ENCODE data around the gene SPDYE2. TPM values are rescaled to one million over a fixed set of nuclear protein-coding genes. Genes with fewer than 3 reads are reported as not detected.
A peak's percentile ranks its signal among the peaks of the same experiment; 100 is the strongest.
"Not testable (repeated sequence)": the region's sequence is repeated elsewhere in the genome, so short reads cannot be mapped to it uniquely, and the experiment has no call there.

Gene SPDYE2
- total and polyA plus RNA-seq, 2 donors (not counting 1 experiment from before 2014, with no cell fraction given), result 0.07 to 0.47 TPM

GRCh38 chr7:102609734-102610133 lies 58.7 kb downstream of the SPDYE2 start:
- H3K27me3 ChIP-seq (replicated peaks in 1 of 4; ENCODE audit: control extremely low read depth in 1 of 4, control insufficient read depth in 3 of 4, insufficient read depth in 4 of 4, low read length in 3 of 4); H3K36me3 ChIP-seq (replicated peaks in 1 of 2; ENCODE audit: control extremely low read depth in 1 of 2, control insufficient read depth in 1 of 2, extremely low read depth in 1 of 2, insufficient read depth in 2 of 2, low read length in 1 of 2); H2AFZ ChIP-seq (ENCODE audit: insufficient read depth, low read depth, low read length, poor library complexity, severe bottlenecking); H3K27ac Mint-ChIP-seq; H3K9me3 Mint-ChIP-seq (ENCODE audit: insufficient read depth); H3K9me3 ChIP-seq (ENCODE audit: control extremely low read depth in 1 of 3, control insufficient read depth in 2 of 3, insufficient read depth in 1 of 3, low read length in 2 of 3); H3K4me1 Mint-ChIP-seq; H3K4me2 ChIP-seq (replicated peaks; ENCODE audit: low read depth, low read length, poor library complexity, severe bottlenecking); H3K27me3 Mint-ChIP-seq; POLR2A ChIA-PET; H3K27ac ChIP-seq (ENCODE audit: low read length in 2 of 2); DNase-seq; H3K9ac ChIP-seq (ENCODE audit: low read length); CTCF ChIA-PET; H3K4me3 Mint-ChIP-seq; intact Hi-C loops (cut with micrococcal nuclease); H3K79me2 ChIP-seq (ENCODE audit: control insufficient read depth, insufficient read depth, low read length); H4K20me1 ChIP-seq (ENCODE audit: control insufficient read depth, insufficient read depth, low read length, poor library complexity, severe bottlenecking); H3K4me3 ChIP-seq (ENCODE audit: control extremely low read depth in 1 of 5, extremely low read depth in 1 of 5, insufficient read depth in 1 of 5, low read depth in 2 of 5, low read length in 4 of 5); ATAC-seq (ENCODE audit: low read depth): not testable (repeated sequence)
- peaks cover 0 to 11% of the 10 kb centered on the region in 2 donors for H3K4me1 ChIP-seq (ENCODE audit: control insufficient read depth in 2 of 2, insufficient read depth in 2 of 2, low read length in 2 of 2)
- WGBS (ENCODE audit: insufficient coverage), result no CpG with 5 or more reads among the region's 10 CpGs

- POLR2A ChIA-PET; H3K9me3 ChIP-seq (ENCODE audit: control extremely low read depth in 1 of 3, control insufficient read depth in 2 of 3, insufficient read depth in 1 of 3, low read length in 2 of 3); H3K4me1 Mint-ChIP-seq; DNase-seq; H4K20me1 ChIP-seq (ENCODE audit: control insufficient read depth, insufficient read depth, low read length, poor library complexity, severe bottlenecking); intact Hi-C loops (cut with micrococcal nuclease); H3K4me2 ChIP-seq (replicated peaks; ENCODE audit: low read depth, low read length, poor library complexity, severe bottlenecking); H3K27ac ChIP-seq (ENCODE audit: low read length in 2 of 2); H3K4me3 ChIP-seq (ENCODE audit: control extremely low read depth in 1 of 5, extremely low read depth in 1 of 5, insufficient read depth in 1 of 5, low read depth in 2 of 5, low read length in 4 of 5); H3K36me3 ChIP-seq (replicated peaks in 1 of 2; ENCODE audit: control extremely low read depth in 1 of 2, control insufficient read depth in 1 of 2, extremely low read depth in 1 of 2, insufficient read depth in 2 of 2, low read length in 1 of 2); H3K9me3 Mint-ChIP-seq (ENCODE audit: insufficient read depth); H2AFZ ChIP-seq (ENCODE audit: insufficient read depth, low read depth, low read length, poor library complexity, severe bottlenecking); H3K9ac ChIP-seq (ENCODE audit: low read length); H3K27ac Mint-ChIP-seq; H3K27me3 Mint-ChIP-seq; H3K27me3 ChIP-seq (replicated peaks in 1 of 4; ENCODE audit: control extremely low read depth in 1 of 4, control insufficient read depth in 3 of 4, insufficient read depth in 4 of 4, low read length in 3 of 4); CTCF ChIA-PET; H3K79me2 ChIP-seq (ENCODE audit: control insufficient read depth, insufficient read depth, low read length); ATAC-seq (ENCODE audit: low read depth): not testable (repeated sequence)
- H3K4me3 Mint-ChIP-seq, result peak overlapping the region; percentile 29
- WGBS (ENCODE audit: insufficient coverage), result no CpG with 5 or more reads among the region's 7 CpGs
- peaks cover 0 to 11% of the 10 kb centered on the region in 2 donors for H3K4me1 ChIP-seq (ENCODE audit: control insufficient read depth in 2 of 2, insufficient read depth in 2 of 2, low read length in 2 of 2)
These were observed 59.4 kb downstream of the SPDYE2 start for GRCh38 chr7:102610441-102610840.

- WGBS (ENCODE audit: insufficient coverage), result no CpG with 5 or more reads among the region's 30 CpGs
- H4K20me1 ChIP-seq (ENCODE audit: control insufficient read depth, insufficient read depth, low read length, poor library complexity, severe bottlenecking); H3K9me3 ChIP-seq (ENCODE audit: control extremely low read depth in 1 of 3, control insufficient read depth in 2 of 3, insufficient read depth in 1 of 3, low read length in 2 of 3); H3K27ac Mint-ChIP-seq; H3K27me3 ChIP-seq (replicated peaks in 1 of 4; ENCODE audit: control extremely low read depth in 1 of 4, control insufficient read depth in 3 of 4, insufficient read depth in 4 of 4, low read length in 3 of 4); intact Hi-C loops (cut with micrococcal nuclease); POLR2A ChIA-PET; CTCF ChIA-PET; H3K27ac ChIP-seq (ENCODE audit: low read length in 2 of 2); H3K4me1 Mint-ChIP-seq; H2AFZ ChIP-seq (ENCODE audit: insufficient read depth, low read depth, low read length, poor library complexity, severe bottlenecking); H3K9ac ChIP-seq (ENCODE audit: low read length); H3K79me2 ChIP-seq (ENCODE audit: control insufficient read depth, insufficient read depth, low read length); H3K27me3 Mint-ChIP-seq; H3K36me3 ChIP-seq (replicated peaks in 1 of 2; ENCODE audit: control extremely low read depth in 1 of 2, control insufficient read depth in 1 of 2, extremely low read depth in 1 of 2, insufficient read depth in 2 of 2, low read length in 1 of 2); H3K9me3 Mint-ChIP-seq (ENCODE audit: insufficient read depth); H3K4me3 Mint-ChIP-seq; DNase-seq; H3K4me3 ChIP-seq (ENCODE audit: control extremely low read depth in 1 of 5, extremely low read depth in 1 of 5, insufficient read depth in 1 of 5, low read depth in 2 of 5, low read length in 4 of 5); H3K4me2 ChIP-seq (replicated peaks; ENCODE audit: low read depth, low read length, poor library complexity, severe bottlenecking): not testable (repeated sequence)
- H3K4me1 ChIP-seq (ENCODE audit: control insufficient read depth in 2 of 2, insufficient read depth in 2 of 2, low read length in 2 of 2), result peaks cover 0 to 11% of the 10 kb centered on the region in 2 donors
- ATAC-seq (ENCODE audit: low read depth), result peak; percentile 70
These were observed 60.1 kb downstream of the SPDYE2 start for GRCh38 chr7:102611013-102611674.

GRCh38 chr7:102611675-102612325 lies 60.8 kb downstream of the SPDYE2 start:
- H3K79me2 ChIP-seq (ENCODE audit: control insufficient read depth, insufficient read depth, low read length); H3K27me3 Mint-ChIP-seq; H3K27ac Mint-ChIP-seq; H3K4me2 ChIP-seq (replicated peaks; ENCODE audit: low read depth, low read length, poor library complexity, severe bottlenecking); H3K4me1 Mint-ChIP-seq; ATAC-seq (ENCODE audit: low read depth); H3K9ac ChIP-seq (ENCODE audit: low read length); H3K36me3 ChIP-seq (replicated peaks in 1 of 2; ENCODE audit: control extremely low read depth in 1 of 2, control insufficient read depth in 1 of 2, extremely low read depth in 1 of 2, insufficient read depth in 2 of 2, low read length in 1 of 2); H3K9me3 Mint-ChIP-seq (ENCODE audit: insufficient read depth); H3K9me3 ChIP-seq (ENCODE audit: control extremely low read depth in 1 of 3, control insufficient read depth in 2 of 3, insufficient read depth in 1 of 3, low read length in 2 of 3); H3K4me3 ChIP-seq (ENCODE audit: control extremely low read depth in 1 of 5, extremely low read depth in 1 of 5, insufficient read depth in 1 of 5, low read depth in 2 of 5, low read length in 4 of 5); H4K20me1 ChIP-seq (ENCODE audit: control insufficient read depth, insufficient read depth, low read length, poor library complexity, severe bottlenecking); POLR2A ChIA-PET; H3K27ac ChIP-seq (ENCODE audit: low read length in 2 of 2); CTCF ChIA-PET; H3K27me3 ChIP-seq (replicated peaks in 1 of 4; ENCODE audit: control extremely low read depth in 1 of 4, control insufficient read depth in 3 of 4, insufficient read depth in 4 of 4, low read length in 3 of 4); intact Hi-C loops (cut with micrococcal nuclease); H2AFZ ChIP-seq (ENCODE audit: insufficient read depth, low read depth, low read length, poor library complexity, severe bottlenecking): not testable (repeated sequence)
- peak; percentile 27 for DNase-seq
- H3K4me3 Mint-ChIP-seq, result peak overlapping the region; percentile 37
- 59% methylated on average over 4 of the region's 10 CpGs for WGBS (ENCODE audit: insufficient coverage)
- peaks cover 0 to 11% of the 10 kb centered on the region in 2 donors for H3K4me1 ChIP-seq (ENCODE audit: control insufficient read depth in 2 of 2, insufficient read depth in 2 of 2, low read length in 2 of 2)
